ENCODE data around the gene OLFM1.

DNA sequence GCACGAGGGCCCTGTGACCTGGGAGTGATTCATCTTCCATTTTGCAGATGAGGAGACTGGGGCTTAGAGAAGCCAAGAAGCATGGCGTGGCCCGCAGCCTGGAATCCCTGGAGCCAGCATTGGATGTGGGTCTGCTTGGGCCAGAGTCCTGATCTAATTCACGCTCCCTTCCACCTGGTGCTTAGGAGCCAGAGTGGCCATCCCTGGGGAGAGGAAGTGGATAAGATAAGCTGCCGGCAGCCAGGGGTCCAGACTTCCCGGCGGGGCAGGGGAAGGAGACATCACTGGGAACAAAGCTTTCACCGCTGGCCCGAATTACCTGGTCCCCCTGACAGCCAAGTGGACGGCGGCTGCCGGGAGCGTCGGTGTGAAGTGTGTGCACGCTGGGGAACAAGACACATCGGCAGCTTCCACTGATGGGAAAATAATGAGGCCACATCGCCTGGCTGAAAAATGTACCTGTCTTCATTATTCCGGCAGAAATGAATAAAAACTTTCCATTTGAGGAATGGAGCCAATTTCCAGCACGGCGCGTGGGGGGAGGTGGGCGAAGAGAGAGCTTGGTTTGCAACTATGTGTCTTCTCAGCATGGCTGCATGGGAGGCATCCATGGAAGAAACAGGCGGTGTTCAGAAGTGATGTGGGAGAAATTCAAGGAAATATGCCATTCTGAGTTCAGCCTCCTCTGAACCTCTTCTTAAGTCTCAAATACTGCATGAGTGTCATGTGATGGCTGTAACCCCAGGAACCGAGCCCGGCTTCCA is 78.5 kb downstream of the OLFM1 start:
- TF ChIP-seq CTCF (IDR thresholded peaks at IDR 0.05) (no peak), SIN3A (IDR thresholded peaks at IDR 0.05; ENCODE audit: borderline replicate concordance, insufficient read depth, low read depth, low read length) (no peak), REST (IDR thresholded peaks at IDR 0.05; ENCODE audit: insufficient read depth in 1 of 2, low read depth in 2 of 2, low read length in 1 of 2) (no peak), POLR2AphosphoS5 (IDR thresholded peaks at IDR 0.05; ENCODE audit: low read depth, low read length) (no peak), TCF7L2 (IDR thresholded peaks at IDR 0.05; ENCODE audit: low read depth, low read length) (no peak)

Data from Panc1 (cell line).